WTC11 (cell line): ENCODE measurements around the gene PGBD5. TPM values are rescaled to one million over a fixed set of nuclear protein-coding genes. Genes with fewer than 3 reads are reported as not detected.

Experiments used
- ATAC-seq: fragments of 200-7000 bp; cut with Tn5 transposase; 2 replicates; pipeline ENCODE4 v1.10.0; 2021; ENCODE audit warnings: mild to moderate bottlenecking, moderate library complexity
- CTCF ChIA-PET: fragments of 300-600 bp; sonication (Branson Sonifier 250); formaldehyde crosslinking; loops from one replicate; lab custom pipeline; 2021; ENCODE audit warnings: antibody characterized with exemption; lab: Charles Lee
- POLR2A ChIA-PET: fragments of 350-600 bp; sonication (Branson Sonifier 250); formaldehyde crosslinking; loops from one replicate; lab custom pipeline; 2021; ENCODE audit warnings: antibody characterized with exemption; lab: Charles Lee
- DNase-seq: peaks from one replicate; pipeline ENCODE4 v3.0.0; 2021; ENCODE audit warnings: low spot score
- H3K27ac Mint-ChIP-seq: 2 replicates; pipeline ENCODE4 v1.8.0; 2021; ENCODE audit warnings: mixed read lengths
- H3K27me3 Mint-ChIP-seq: 2 replicates; pipeline ENCODE4 v1.8.0; 2021; ENCODE audit warnings: low read depth, mild to moderate bottlenecking, moderate library complexity, mixed read lengths
- H3K36me3 Mint-ChIP-seq: 2 replicates; pipeline ENCODE4 v1.8.0; 2021; ENCODE audit warnings: mixed read lengths
- H3K4me1 Mint-ChIP-seq: 2 replicates; pipeline ENCODE4 v1.8.0; 2022; ENCODE audit warnings: mixed read lengths
- H3K4me3 Mint-ChIP-seq: 2 replicates; pipeline ENCODE4 v1.8.0; 2021; ENCODE audit warnings: mild to moderate bottlenecking, moderate library complexity, mixed read lengths
- H3K9me3 Mint-ChIP-seq: 2 replicates; pipeline ENCODE4 v1.8.0; 2021; ENCODE audit warnings: mixed read lengths
- ATF1 ChIP-seq: sonication (generic); formaldehyde crosslinking; IDR thresholded peaks from 2 replicates; pipeline ENCODE4 v1.8.1; 2023; ENCODE audit warnings: mild to moderate bottlenecking, moderate library complexity, missing genetic modification reagents
- CREB1 ChIP-seq: sonication (generic); formaldehyde crosslinking; IDR thresholded peaks from 2 replicates; pipeline ENCODE4 v1.8.0; 2023; ENCODE audit warnings: mild to moderate bottlenecking, missing genetic modification reagents
- CREM ChIP-seq: sonication (generic); formaldehyde crosslinking; IDR thresholded peaks from 2 replicates; pipeline ENCODE4 v1.8.1; 2022; ENCODE audit warnings: mild to moderate bottlenecking, missing genetic modification reagents, moderate library complexity
- ETV6 ChIP-seq: sonication (generic); formaldehyde crosslinking; IDR thresholded peaks from 2 replicates; pipeline ENCODE4 v1.8.1; 2022; ENCODE audit warnings: mild to moderate bottlenecking, missing genetic modification reagents
- GRHL2 ChIP-seq: fragments of 250-450 bp; sonication (Bioruptor Pico); IDR thresholded peaks from 2 replicates; pipeline ENCODE4 v1.8.0; 2022; ENCODE audit warnings: mild to moderate bottlenecking, moderate library complexity; ENCODE audit not compliant: insufficient replicate concordance, severe bottlenecking
- GTF2I ChIP-seq: fragments of 250-450 bp; sonication (Bioruptor Pico); conservative IDR thresholded peaks from 2 replicates; pipeline ENCODE4 v1.4.0; 2021; ENCODE audit warnings: mild to moderate bottlenecking
- NFYB ChIP-seq: sonication (generic); formaldehyde crosslinking; conservative IDR thresholded peaks from 2 replicates; pipeline ENCODE4 v1.8.0; 2022; ENCODE audit warnings: low read depth, missing genetic modification reagents
- NR1H2 ChIP-seq: sonication (generic); formaldehyde crosslinking; IDR thresholded peaks from 2 replicates; pipeline ENCODE4 v1.9.0; 2021; ENCODE audit warnings: mild to moderate bottlenecking, moderate library complexity, missing genetic modification reagents
- NR3C1 ChIP-seq: sonication (generic); formaldehyde crosslinking; conservative IDR thresholded peaks from 2 replicates; pipeline ENCODE4 v1.8.1; 2023; ENCODE audit warnings: low read depth, mild to moderate bottlenecking, missing genetic modification reagents
- RELA ChIP-seq: sonication (generic); formaldehyde crosslinking; IDR thresholded peaks from 2 replicates; pipeline ENCODE4 v1.8.1; 2022; ENCODE audit warnings: missing genetic modification reagents, mild to moderate bottlenecking, borderline replicate concordance
- RORB ChIP-seq: fragments of 250-450 bp; sonication (Bioruptor Pico); IDR thresholded peaks from 2 replicates; pipeline ENCODE4 v1.9.0; 2021; ENCODE audit warnings: mild to moderate bottlenecking
- SMAD3 ChIP-seq: sonication (generic); formaldehyde crosslinking; IDR thresholded peaks from 2 replicates; pipeline ENCODE4 v1.8.0; 2022; ENCODE audit warnings: missing genetic modification reagents, mild to moderate bottlenecking, borderline replicate concordance
- SOX15 ChIP-seq: fragments of 250-450 bp; sonication (Bioruptor Pico); IDR thresholded peaks from 2 replicates; pipeline ENCODE4 v1.9.0; 2021; ENCODE audit warnings: mild to moderate bottlenecking
- TCF7 ChIP-seq: sonication (generic); formaldehyde crosslinking; IDR thresholded peaks from 2 replicates; pipeline ENCODE4 v1.8.0; 2022; ENCODE audit warnings: mild to moderate bottlenecking, low read depth, missing genetic modification reagents, moderate library complexity
- ZNF219 ChIP-seq: sonication (generic); formaldehyde crosslinking; IDR thresholded peaks from 2 replicates; pipeline ENCODE4 v1.8.0; 2023; ENCODE audit warnings: missing genetic modification reagents, mild to moderate bottlenecking, borderline replicate concordance
- ZNF396 ChIP-seq: fragments of 250-450 bp; sonication (Bioruptor Pico); IDR thresholded peaks from 2 replicates; pipeline ENCODE4 v1.8.0; 2021; ENCODE audit warnings: mild to moderate bottlenecking, moderate library complexity, borderline replicate concordance
- ZNF423 ChIP-seq: fragments of 250-450 bp; sonication (Bioruptor Pico); IDR thresholded peaks from 2 replicates; pipeline ENCODE4 v2.1.2; 2022; ENCODE audit warnings: mild to moderate bottlenecking, moderate library complexity
- total RNA-seq: library from RNA; stranded (reverse); gene quantifications from 3 replicates; pipeline ENCODE4 v1.2.3, GENCODE V29; 2021
- TF ChIP-seq, protein P1 (sequence below): sonication (generic); formaldehyde crosslinking; IDR thresholded peaks from 2 replicates; pipeline ENCODE4 v1.8.1; 2023; ENCODE audit warnings: mild to moderate bottlenecking, missing genetic modification reagents, borderline replicate concordance
- TF ChIP-seq, protein P2 (sequence below): sonication (generic); formaldehyde crosslinking; IDR thresholded peaks from 2 replicates; pipeline ENCODE4 v1.8.0; 2022; ENCODE audit warnings: mild to moderate bottlenecking, missing genetic modification reagents
- TF ChIP-seq, protein P3 (sequence below): fragments of 250-450 bp; sonication (Bioruptor Pico); IDR thresholded peaks from 2 replicates; pipeline ENCODE4 v1.8.0; 2021; ENCODE audit warnings: mild to moderate bottlenecking
- TF ChIP-seq, protein P4 (sequence below): sonication (generic); formaldehyde crosslinking; IDR thresholded peaks from 2 replicates; pipeline ENCODE4 v1.8.0; 2023; ENCODE audit warnings: missing genetic modification reagents, mild to moderate bottlenecking, borderline replicate concordance
- TF ChIP-seq, protein P5 (sequence below): sonication (generic); formaldehyde crosslinking; IDR thresholded peaks from 2 replicates; pipeline ENCODE4 v1.8.1; 2022; ENCODE audit warnings: mild to moderate bottlenecking, missing genetic modification reagents, moderate library complexity, borderline replicate concordance

PGBD5 gene
- total RNA-seq, 1 experiment from 2014 or later: 23.8 TPM

DNA sequence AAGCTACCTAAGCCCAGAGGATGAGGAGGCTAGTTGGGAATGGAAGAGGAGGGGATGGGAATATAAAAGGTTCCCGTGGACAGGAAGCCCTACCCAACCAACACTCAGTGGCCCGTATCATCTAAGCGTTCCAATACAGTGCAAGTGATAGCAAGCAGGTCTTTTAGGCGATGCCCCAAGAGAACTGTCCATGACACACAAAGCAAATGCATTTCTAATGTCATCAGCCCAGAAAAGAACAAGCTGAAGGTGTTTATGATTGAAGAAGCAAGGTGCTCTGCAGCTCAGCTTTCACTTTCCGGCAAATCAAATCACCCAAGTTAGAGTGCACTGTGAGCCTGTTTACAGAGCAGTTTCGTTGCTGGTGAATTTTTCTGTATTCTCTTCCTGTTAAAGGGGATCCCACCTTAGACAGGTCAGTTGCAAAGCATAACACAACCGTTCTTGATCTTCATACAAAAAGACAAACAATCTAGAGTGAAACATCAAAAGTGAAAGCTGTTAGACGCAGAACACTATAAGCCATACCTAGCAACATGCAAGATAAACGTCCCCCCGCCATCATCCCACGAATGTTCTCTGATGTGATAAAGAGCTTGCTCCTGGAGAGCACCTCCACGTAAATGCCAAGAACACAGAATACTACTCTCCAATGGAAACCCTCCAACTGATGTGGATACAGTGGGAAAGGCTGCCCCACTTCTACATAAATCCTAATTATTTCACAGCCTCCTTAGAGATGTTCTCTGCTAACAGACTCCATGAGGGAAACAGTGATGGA lies 54.0 kb downstream of the PGBD5 start:
- Mint-ChIP-seq H3K4me1 (peaks cover 11% of the 10 kb centered on the region), H3K4me3 (no peak overlapping the region), H3K27ac (no peak overlapping the region), H3K9me3 (no peaks in the 10 kb centered on the region), H3K36me3 (peaks cover 2% of the 10 kb centered on the region), H3K27me3 (no peaks in the 10 kb centered on the region)
- POLR2A ChIA-PET: no interaction called here
- DNase-seq (no peak), ATAC-seq (no peak)
- CTCF ChIA-PET: interaction anchor here (1.6 kb wide), 1 partner anchor 270 kb away, joined by 4 read pairs; no protein-coding TSS in a partner anchor
- TF ChIP-seq, protein P1, sequence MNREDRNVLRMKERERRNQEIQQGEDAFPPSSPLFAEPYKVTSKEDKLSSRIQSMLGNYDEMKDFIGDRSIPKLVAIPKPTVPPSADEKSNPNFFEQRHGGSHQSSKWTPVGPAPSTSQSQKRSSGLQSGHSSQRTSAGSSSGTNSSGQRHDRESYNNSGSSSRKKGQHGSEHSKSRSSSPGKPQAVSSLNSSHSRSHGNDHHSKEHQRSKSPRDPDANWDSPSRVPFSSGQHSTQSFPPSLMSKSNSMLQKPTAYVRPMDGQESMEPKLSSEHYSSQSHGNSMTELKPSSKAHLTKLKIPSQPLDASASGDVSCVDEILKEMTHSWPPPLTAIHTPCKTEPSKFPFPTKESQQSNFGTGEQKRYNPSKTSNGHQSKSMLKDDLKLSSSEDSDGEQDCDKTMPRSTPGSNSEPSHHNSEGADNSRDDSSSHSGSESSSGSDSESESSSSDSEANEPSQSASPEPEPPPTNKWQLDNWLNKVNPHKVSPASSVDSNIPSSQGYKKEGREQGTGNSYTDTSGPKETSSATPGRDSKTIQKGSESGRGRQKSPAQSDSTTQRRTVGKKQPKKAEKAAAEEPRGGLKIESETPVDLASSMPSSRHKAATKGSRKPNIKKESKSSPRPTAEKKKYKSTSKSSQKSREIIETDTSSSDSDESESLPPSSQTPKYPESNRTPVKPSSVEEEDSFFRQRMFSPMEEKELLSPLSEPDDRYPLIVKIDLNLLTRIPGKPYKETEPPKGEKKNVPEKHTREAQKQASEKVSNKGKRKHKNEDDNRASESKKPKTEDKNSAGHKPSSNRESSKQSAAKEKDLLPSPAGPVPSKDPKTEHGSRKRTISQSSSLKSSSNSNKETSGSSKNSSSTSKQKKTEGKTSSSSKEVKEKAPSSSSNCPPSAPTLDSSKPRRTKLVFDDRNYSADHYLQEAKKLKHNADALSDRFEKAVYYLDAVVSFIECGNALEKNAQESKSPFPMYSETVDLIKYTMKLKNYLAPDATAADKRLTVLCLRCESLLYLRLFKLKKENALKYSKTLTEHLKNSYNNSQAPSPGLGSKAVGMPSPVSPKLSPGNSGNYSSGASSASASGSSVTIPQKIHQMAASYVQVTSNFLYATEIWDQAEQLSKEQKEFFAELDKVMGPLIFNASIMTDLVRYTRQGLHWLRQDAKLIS (CRISPR knock-in tag): no peak
- TF ChIP-seq, protein P2, sequence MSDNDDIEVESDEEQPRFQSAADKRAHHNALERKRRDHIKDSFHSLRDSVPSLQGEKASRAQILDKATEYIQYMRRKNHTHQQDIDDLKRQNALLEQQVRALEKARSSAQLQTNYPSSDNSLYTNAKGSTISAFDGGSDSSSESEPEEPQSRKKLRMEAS (CRISPR knock-in tag): no peak
- TF ChIP-seq SMAD3 (CRISPR knock-in tag) (no peak), GTF2I (no peak), NFYB (CRISPR knock-in tag) (no peak), CREM (no peak), RELA (CRISPR knock-in tag) (no peak), SOX15 (CRISPR knock-in tag) (no peak), ATF1 (CRISPR knock-in tag) (no peak), ZNF396 (no peak), ZNF423 (no peak)

DNA sequence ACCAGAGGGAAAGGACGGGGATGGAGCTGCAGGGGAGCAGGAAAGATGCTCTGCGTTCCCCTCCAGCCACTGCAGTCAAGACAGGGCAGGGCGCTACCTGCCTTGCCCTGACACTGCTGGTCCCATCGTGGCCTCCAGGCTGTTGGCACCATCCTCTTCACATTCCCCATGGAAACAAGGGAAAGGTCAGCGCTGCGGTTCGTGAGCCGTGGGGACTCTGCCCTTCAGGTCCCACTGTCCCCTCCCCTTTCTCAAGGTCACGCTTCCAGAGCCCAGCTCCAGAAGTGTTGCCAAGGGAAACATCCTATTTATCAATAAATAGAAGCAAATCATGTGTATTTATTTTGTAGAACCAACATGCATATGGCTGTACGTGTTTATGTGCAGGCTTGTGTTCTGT lies 56.0 kb downstream of the PGBD5 start:
- DNase-seq: no peak
- TF ChIP-seq RORB (no peak), ETV6 (no peak), NR3C1 (no peak), GRHL2 (CRISPR knock-in tag) (no peak), CREB1 (CRISPR knock-in tag) (no peak), NR1H2 (CRISPR knock-in tag) (no peak), TCF7 (CRISPR knock-in tag) (no peak), ZNF219 (CRISPR knock-in tag) (no peak)
- TF ChIP-seq, protein P3, sequence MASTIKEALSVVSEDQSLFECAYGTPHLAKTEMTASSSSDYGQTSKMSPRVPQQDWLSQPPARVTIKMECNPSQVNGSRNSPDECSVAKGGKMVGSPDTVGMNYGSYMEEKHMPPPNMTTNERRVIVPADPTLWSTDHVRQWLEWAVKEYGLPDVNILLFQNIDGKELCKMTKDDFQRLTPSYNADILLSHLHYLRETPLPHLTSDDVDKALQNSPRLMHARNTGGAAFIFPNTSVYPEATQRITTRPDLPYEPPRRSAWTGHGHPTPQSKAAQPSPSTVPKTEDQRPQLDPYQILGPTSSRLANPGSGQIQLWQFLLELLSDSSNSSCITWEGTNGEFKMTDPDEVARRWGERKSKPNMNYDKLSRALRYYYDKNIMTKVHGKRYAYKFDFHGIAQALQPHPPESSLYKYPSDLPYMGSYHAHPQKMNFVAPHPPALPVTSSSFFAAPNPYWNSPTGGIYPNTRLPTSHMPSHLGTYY (CRISPR knock-in tag): no peak
- TF ChIP-seq, protein P4, sequence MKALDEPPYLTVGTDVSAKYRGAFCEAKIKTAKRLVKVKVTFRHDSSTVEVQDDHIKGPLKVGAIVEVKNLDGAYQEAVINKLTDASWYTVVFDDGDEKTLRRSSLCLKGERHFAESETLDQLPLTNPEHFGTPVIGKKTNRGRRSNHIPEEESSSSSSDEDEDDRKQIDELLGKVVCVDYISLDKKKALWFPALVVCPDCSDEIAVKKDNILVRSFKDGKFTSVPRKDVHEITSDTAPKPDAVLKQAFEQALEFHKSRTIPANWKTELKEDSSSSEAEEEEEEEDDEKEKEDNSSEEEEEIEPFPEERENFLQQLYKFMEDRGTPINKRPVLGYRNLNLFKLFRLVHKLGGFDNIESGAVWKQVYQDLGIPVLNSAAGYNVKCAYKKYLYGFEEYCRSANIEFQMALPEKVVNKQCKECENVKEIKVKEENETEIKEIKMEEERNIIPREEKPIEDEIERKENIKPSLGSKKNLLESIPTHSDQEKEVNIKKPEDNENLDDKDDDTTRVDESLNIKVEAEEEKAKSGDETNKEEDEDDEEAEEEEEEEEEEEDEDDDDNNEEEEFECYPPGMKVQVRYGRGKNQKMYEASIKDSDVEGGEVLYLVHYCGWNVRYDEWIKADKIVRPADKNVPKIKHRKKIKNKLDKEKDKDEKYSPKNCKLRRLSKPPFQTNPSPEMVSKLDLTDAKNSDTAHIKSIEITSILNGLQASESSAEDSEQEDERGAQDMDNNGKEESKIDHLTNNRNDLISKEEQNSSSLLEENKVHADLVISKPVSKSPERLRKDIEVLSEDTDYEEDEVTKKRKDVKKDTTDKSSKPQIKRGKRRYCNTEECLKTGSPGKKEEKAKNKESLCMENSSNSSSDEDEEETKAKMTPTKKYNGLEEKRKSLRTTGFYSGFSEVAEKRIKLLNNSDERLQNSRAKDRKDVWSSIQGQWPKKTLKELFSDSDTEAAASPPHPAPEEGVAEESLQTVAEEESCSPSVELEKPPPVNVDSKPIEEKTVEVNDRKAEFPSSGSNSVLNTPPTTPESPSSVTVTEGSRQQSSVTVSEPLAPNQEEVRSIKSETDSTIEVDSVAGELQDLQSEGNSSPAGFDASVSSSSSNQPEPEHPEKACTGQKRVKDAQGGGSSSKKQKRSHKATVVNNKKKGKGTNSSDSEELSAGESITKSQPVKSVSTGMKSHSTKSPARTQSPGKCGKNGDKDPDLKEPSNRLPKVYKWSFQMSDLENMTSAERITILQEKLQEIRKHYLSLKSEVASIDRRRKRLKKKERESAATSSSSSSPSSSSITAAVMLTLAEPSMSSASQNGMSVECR (CRISPR knock-in tag): no peak
- TF ChIP-seq, protein P5, sequence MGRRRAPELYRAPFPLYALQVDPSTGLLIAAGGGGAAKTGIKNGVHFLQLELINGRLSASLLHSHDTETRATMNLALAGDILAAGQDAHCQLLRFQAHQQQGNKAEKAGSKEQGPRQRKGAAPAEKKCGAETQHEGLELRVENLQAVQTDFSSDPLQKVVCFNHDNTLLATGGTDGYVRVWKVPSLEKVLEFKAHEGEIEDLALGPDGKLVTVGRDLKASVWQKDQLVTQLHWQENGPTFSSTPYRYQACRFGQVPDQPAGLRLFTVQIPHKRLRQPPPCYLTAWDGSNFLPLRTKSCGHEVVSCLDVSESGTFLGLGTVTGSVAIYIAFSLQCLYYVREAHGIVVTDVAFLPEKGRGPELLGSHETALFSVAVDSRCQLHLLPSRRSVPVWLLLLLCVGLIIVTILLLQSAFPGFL: no peak
- ChIA-PET CTCF (no interaction called here), POLR2A (no interaction called here)
- H3K36me3 Mint-ChIP-seq: peaks cover 3% of the 10 kb centered on the region
- no peaks in the 10 kb centered on the region for H3K9me3 Mint-ChIP-seq
- peaks cover 20% of the 10 kb centered on the region for H3K4me1 Mint-ChIP-seq
- no peak overlapping the region for H3K27ac Mint-ChIP-seq
- no peak overlapping the region for H3K4me3 Mint-ChIP-seq
- H3K27me3 Mint-ChIP-seq: no peaks in the 10 kb centered on the region
- no peak for ATAC-seq
